GM18519 (cell line): ENCODE data around the gene PLEKHM2.

Experiments
- ATAC-seq: cut with Tn5 transposase; IDR thresholded peaks from one replicate; pipeline ENCODE4 v1.9.1; 2021; ENCODE audit warnings: mild to moderate bottlenecking, moderate library complexity; ENCODE audit not compliant: unreplicated experiment, low FRiP score

PLEKHM2 gene

DNA sequence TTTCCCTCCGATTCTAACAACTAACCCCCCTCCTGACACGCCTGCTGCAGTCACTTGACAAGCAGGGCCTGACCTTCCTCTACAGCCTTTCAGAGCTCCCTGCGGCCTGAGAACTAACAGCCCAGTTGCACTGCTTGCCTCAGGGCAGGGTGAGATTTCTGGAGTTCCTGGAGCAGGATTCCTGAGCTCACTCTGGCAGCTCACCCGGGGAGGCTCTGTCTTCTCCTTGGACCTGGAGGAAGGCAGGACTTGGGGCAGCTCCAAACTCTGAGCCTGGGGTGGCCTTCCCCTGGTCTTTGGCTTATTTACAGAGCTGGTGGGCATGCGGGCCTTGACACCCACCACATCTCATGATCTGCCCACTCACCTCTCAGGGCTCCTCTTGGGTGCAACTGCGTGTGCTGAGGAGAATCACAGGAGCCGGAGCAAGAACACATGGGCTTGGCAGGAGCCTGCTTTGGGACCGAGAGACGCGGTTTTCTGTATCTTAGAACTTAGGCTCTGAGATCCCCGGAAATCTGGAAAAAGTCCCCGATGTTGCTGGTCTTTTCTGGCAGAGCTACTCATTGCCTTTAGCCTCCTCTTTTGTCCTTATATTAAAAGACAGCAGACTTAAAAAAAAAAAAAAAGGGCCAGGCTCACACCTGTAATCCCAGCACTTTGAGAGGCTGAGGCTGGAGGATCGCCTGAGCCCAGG is 38.9 kb downstream of the PLEKHM2 start:
- no peak for ATAC-seq

DNA sequence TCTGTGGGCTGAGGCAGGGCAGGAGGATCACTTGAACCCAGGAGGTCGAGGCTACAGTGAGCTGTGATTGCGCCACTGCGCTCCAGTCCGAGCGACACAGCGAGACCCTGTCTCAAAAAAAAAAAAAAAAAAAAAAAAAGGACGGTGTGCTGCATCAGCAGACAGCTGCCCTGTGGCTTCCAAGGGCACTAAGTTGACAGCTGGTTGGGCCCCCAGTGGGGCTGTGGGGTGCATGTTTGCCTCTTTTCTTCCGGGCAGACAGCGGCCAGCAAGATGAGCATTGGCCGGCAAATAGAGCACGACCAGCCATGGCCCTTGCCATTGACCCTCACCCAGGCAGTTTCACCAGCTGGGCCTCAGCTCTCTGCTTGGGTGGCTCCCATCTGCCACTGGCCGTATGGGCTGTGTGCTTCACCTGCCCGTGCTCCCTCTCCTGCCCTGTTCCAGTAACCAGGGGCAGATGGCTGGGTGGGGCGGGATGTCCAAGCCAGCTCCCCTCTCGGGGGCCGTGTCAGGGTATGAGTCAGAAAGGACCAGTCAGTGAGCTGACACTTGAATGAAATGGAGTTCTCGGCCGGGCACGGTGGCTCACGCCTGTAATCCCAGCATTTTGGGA is 39.6 kb downstream of the PLEKHM2 start:
- no peak for ATAC-seq

GRCh38 chr1:15724949-15725880 is 41.1 kb downstream of the PLEKHM2 start:
- ATAC-seq: no peak

- no peak for ATAC-seq
These were observed 42.4 kb downstream of the PLEKHM2 start for GRCh38 chr1:15726508-15726907.

DNA sequence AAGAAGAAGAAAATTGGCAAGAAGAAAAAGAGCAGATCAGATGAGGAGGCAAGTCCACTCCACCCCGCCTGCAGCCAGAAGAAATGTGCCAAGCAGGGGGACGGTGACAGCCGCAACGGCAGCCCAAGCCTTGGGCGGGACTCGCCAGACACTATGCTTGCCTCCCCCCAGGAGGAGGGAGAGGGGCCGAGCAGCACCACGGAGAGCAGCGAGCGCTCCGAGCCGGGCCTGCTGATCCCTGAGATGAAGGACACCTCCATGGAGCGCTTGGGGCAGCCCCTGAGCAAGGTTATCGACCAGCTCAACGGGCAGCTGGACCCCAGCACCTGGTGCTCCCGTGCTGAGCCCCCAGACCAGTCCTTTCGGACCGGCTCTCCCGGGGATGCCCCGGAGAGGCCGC is 42.9 kb downstream of the PLEKHM2 start:
- ATAC-seq: no peak

- ATAC-seq: no peak
These were observed 43.3 kb downstream of the PLEKHM2 start for GRCh38 chr1:15727424-15727823.

- no peak for ATAC-seq
These were observed 43.9 kb downstream of the PLEKHM2 start for GRCh38 chr1:15727866-15728534.

DNA sequence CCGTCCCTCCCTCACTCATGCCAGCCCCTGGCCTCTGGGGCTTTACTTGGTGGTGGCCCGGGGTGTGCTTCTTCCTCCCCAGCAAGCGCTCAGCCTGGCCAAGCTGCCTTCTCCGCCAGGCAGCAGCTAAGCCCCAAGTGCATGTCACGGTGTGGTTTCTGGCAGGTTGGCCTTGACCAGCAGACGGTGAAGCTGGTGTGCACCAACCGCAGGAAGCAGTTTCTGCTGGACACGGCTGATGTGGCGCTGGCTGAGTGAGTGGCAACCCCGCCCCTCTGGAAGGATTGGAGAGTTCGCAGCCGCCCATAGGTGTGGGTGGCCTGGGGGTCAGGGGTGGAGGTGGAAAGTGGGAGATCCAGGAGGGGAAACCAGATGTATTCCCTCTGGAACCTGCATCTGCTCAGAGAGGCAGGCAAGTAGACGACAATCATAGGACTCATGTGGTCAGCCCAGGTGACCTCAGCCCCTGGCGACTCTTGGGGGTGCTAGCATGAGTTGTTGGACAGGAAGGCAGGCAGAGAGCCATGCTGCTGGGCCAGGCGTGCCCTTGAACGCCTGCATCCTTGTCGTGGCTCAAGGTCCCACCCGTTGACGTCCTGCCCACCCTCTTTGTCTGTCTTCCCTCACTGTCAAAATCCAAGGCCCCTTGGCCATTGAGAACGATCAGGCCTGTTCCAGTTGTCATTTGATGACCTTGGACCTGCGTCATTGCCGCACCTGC is 45.0 kb downstream of the PLEKHM2 start:
- ATAC-seq: no peak

- no peak for ATAC-seq
These were observed 46.3 kb downstream of the PLEKHM2 start for GRCh38 chr1:15730423-15730822.

DNA sequence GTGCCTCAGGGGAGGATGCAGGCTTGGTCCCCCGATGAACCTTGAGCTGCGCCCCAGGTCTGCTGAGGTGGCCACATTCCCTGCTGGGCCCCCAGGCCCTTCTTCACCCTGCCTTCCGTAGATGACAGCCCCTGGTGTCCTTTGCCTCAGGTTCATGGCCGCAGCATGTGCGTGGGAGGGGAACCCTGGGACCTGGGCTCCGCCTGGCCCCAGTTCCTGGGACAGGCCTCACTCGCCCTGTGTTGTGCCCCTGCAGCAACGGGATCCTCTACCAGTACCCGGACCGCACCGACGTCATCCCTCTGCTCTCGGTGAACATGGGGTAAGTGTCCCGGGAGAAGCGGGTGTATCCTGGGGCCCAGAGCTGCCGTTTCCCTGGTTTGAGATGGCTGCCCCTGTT is 46.8 kb downstream of the PLEKHM2 start:
- no peak for ATAC-seq

DNA sequence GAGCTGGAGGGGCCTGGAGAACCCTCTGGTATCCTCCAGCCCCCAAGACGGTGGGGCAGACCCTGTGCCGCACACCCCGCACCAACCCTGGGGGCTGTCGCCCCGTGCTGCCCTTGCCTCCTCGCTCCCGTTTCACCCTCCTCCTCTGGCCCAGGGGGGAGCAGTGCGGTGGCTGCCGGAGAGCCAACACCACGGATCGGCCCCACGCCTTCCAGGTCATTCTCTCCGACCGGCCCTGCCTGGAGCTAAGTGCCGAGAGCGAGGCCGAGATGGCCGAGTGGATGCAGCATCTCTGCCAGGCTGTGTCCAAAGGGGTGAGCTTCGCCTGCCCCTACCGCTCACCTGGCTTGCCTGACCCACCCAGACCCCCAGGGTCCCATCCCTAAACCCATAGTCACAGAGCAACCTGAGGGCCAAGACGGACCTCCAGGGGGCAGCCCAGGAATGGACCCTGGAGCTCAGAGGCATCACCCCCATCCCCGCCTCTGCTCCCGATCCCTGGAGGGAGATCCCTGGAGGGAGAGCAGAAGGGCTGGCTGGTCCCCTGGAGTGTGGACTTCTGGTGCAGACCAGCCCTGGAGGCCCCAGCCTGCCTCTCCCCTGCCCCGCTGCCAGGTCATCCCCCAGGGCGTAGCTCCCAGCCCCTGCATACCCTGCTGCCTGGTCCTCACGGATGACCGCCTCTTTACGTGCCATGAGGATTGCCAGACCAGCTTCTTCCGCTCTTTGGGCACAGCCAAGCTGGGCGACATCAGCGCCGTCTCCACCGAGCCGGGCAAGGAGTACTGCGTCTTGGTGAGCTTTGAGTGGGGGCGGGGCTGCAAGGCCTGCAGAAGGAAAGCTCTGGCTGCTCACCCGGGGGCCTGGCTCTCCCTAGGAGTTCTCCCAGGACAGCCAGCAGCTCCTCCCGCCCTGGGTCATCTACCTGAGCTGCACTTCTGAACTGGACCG is 47.9 kb downstream of the PLEKHM2 start:
- ATAC-seq: no peak

- ATAC-seq: no peak
These were observed 48.6 kb downstream of the PLEKHM2 start for GRCh38 chr1:15732686-15733081.

DNA sequence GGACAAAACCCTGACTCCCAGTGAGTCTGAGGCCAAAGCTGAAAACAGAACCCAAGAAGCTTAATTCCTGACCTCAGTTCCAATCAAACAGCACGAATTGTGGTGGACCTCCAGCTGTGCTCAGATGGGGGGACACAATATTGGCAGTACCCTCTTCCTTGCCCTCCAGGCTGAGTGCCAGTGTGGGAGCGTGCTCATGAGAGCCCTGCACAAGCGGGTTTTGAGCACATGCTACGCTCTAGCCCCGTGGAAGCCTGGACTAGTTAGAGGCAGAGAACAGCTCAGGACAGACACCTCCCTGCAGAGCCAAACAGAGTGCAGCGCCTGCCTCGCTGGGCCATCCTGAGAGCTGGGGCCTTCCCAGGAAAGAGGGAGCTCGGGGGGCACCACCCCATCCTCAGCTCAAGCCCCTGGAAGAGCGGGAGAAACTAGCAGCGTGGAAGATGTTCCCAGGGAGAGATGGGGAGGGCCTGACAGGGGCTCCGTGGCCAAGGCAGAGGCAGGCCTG is 49.2 kb downstream of the PLEKHM2 start:
- ATAC-seq: no peak

DNA sequence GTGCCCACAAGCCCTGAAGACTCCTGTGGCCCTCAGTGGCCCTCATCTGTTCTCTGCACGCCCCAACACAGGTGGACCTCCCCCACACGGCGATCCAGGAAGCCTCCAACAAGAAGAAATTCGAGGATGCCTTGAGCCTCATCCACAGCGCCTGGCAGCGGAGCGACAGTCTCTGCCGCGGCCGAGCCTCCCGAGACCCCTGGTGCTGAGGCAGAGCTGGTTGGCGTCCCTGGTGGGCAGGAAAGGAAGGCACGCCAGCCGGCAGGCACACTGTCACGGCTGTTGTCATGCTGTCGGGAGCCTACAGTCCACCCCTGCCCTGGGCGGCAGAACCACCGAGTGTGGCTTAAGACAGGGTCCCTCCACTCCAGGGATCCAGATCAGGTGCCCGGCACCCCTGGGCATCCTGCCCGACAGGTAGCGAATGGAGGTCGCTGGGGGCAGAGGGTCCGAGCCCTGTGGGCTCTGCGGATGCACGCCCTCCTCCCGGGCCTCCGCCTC is 49.7 kb downstream of the PLEKHM2 start:
- ATAC-seq: no peak

DNA sequence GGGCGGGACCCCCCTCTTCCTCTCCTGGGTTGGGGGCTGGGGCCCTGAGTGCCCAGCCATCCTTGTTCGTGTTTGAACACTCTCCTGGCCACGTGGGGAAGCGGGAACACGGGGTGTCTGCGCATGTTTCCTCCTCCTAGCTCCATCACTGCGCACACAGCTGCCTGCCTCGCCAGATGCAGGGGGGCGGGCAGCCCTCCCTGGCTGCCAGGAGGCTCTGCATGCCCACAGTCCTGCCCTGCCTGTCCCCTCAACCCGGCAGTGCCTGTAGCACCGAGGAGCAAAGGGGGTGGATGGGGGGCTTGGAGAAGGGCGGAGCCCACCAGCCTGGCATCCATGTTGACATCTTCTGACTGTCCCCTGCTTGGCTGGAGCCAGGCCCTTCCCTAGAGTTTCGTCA is 50.2 kb downstream of the PLEKHM2 start:
- ATAC-seq: no peak

DNA sequence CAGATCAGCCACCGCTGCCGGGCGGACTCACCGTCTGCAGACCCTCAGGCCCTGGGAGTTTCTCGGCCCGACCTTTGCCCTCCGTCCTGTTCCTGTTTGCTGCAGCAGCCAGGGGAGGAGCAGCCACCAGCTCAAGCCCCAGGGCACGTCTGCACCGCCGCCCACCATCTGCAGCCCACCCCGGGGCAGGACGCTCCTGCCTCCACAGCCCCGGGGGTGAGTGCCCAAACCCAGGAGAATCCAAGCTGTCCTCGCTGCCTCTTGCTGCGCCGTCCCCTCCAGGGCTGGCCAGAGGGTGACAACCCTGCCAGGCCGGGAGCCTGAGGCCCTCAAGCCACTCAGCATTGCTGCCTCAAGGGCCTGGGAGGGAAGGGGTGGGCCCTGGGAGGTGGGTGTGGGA is 50.8 kb downstream of the PLEKHM2 start:
- ATAC-seq: no peak

- no peak for ATAC-seq
These were observed 51.4 kb downstream of the PLEKHM2 start for GRCh38 chr1:15735304-15736037.
